GM06990 (cell line): ENCODE data around the gene CYTH2.
A peak's percentile ranks its signal among the peaks of the same experiment; 100 is the strongest.

Source experiments
- DNase-seq: peaks from one replicate; pipeline ENCODE4 v3.0.0-alpha.2; 2011; ENCODE audit not compliant: insufficient read length; ENCODE audit errors: extremely low read depth
- H3K27me3 ChIP-seq: replicated peaks from 2 replicates; pipeline ENCODE4 v1.6.0; 2011; ENCODE audit warnings: low read length; ENCODE audit not compliant: control insufficient read depth, insufficient read depth
- H3K36me3 ChIP-seq: 2 replicates; pipeline ENCODE4 v1.5.1; 2011; ENCODE audit warnings: low read length; ENCODE audit not compliant: control insufficient read depth, insufficient read depth
- H3K4me3 ChIP-seq: replicated peaks from 2 replicates; pipeline ENCODE4 v1.5.1; 2011; ENCODE audit warnings: low read depth, mild to moderate bottlenecking, control low read depth, low read length
- TF ChIP-seq, protein P1 (sequence below): IDR thresholded peaks from 2 replicates; pipeline ENCODE4 v1.5.1; 2011; ENCODE audit warnings: low read length, control low read depth, mild to moderate bottlenecking, inconsistent platforms; ENCODE audit not compliant: insufficient read depth, poor library complexity, severe bottlenecking

The CYTH2 gene

DNA sequence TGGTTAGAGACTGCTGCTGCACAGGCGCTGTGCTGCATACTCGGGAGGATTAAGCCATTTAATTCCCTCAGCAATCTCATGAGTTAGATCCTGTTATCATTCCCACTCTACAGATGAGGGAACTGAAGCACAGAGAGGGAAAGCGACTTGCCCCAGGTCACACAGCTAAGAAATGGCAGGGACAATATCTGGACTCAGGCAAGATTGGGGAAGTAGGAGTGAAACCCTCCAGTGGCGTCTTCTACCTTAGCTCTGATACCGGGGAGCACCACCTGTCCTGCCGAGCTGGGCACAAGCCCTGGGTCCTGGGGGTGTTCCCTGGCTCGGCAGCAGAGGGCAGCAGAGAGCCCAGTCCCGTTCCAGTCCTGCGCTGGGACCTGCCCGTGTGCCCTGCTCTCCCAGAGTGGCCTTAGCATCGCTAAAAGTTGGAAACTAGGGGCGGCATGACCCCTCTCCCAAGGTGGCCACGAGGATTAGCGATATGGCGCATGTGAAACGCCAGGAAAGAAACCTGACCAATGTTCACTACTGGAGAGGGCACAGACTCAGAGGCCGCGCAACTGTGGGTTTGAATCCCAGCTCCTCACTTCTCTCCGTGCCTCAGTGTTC lies 20.5 kb downstream of the CYTH2 start:
- Histone ChIP-seq H3K36me3 (no peaks in the 10 kb centered on the region), H3K27me3 (no peaks in the 10 kb centered on the region; the same call in 1 of the 2 replicates), H3K4me3 (no peak overlapping the region)
- TF ChIP-seq, protein P1, sequence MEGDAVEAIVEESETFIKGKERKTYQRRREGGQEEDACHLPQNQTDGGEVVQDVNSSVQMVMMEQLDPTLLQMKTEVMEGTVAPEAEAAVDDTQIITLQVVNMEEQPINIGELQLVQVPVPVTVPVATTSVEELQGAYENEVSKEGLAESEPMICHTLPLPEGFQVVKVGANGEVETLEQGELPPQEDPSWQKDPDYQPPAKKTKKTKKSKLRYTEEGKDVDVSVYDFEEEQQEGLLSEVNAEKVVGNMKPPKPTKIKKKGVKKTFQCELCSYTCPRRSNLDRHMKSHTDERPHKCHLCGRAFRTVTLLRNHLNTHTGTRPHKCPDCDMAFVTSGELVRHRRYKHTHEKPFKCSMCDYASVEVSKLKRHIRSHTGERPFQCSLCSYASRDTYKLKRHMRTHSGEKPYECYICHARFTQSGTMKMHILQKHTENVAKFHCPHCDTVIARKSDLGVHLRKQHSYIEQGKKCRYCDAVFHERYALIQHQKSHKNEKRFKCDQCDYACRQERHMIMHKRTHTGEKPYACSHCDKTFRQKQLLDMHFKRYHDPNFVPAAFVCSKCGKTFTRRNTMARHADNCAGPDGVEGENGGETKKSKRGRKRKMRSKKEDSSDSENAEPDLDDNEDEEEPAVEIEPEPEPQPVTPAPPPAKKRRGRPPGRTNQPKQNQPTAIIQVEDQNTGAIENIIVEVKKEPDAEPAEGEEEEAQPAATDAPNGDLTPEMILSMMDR = peak; percentile 98
- DNase-seq = peak; percentile 85

DNA sequence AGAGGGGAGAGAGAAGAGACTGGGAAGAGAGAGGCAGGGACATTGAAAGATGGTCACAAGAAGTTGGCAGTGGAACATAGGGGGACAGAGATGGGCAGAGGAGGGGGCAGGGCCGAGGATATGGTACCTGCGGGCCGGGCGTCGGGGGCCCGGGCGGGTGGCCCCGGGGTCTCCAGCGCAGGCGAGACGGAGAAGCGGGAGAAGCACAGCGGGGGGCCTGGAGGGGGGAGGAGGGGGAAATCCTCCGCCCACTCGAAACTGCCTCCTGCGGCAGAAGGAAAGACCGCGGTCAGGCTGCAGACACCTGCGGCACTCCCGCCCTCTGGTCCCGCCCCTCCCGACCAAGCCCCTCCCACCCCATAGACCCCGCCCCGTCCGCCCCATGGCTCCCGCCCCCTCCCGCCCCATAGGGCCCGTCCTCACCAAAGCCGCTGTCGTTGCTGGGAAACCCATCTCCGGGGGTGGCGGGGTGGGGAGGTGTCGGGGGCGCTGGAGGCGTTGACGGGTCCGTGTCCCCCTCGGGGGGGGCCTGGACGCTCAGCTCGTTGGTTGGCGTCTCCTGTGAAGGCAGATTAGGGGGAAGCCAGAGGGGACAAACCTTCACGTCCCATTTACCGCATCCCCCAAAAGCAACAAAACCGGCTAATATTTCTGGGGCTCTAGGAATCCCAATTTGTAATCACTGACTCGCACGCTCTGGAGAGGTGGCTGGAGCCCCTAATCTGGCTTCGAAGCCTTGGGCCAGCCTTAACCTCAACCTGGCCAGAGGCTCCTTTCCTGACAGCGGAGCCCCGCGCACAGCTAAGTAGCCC lies 22.0 kb downstream of the CYTH2 start:
- Histone ChIP-seq H3K36me3 (no peaks in the 10 kb centered on the region), H3K4me3 (no peak overlapping the region), H3K27me3 (no peaks in the 10 kb centered on the region; the same call in 1 of the 2 replicates)
- TF ChIP-seq, protein P1 = no peak
- DNase-seq = peak; percentile 72

DNA sequence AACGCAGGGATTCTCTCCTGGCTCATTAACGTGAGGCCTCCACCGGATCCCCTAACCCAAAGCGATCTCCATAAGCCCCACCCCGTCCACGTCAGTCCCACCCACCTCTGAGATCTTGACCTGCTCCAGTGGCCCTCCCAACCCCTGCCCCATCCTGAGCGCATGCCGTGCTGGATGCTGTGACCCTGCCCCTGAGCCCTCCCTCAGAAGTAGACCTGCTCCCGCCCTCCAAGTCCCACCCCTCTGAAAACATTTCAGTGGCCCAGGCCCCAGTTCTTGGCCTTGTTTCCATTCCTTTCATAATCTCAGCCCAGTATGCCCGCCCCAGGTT lies 22.6 kb downstream of the CYTH2 start:
- Histone ChIP-seq H3K27me3 (no peaks in the 10 kb centered on the region; the same call in 1 of the 2 replicates), H3K36me3 (no peaks in the 10 kb centered on the region), H3K4me3 (no peak overlapping the region)
- no peak for DNase-seq
- TF ChIP-seq, protein P1 = no peak

DNA sequence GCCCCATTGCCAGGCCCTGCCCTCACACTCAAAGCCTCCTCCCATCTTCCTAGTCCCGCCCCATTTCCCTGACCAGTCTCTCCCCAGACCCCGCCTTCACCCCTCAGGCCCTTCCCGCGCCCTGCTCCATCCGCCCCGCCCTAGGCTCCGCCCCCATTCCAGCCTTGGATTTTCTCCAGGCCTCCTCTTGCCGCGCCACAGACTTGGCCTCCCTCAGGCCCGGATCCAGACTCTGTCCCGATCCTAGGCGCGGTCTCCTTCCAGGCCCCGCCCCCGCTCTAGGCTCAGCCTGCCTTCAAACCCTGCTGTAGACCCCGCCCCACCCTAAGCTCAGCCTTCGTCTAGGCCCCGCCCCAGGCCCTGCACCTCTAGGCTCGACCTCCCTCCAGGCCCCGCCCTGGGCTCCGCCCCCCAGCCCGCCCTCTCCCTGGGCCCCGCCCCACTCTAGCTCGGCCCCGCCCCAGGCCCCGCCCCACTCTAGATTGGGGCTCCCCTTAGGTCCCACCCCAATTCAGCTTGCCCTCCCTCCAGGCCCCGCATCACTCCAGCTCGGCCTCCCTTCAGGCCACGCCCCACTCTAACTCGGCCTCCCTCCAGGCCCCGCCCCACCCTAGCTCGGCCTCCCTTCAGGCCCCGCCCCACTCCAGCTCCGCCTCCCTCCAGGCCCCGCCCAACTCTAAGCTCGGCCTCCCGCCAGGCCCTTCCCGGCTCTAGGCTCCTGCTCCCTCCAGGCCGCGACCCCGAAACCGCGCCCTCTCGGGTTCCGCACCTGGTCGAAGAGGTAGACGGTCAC lies 24.0 kb downstream of the CYTH2 start:
- H3K36me3 ChIP-seq = no peaks in the 10 kb centered on the region

DNA sequence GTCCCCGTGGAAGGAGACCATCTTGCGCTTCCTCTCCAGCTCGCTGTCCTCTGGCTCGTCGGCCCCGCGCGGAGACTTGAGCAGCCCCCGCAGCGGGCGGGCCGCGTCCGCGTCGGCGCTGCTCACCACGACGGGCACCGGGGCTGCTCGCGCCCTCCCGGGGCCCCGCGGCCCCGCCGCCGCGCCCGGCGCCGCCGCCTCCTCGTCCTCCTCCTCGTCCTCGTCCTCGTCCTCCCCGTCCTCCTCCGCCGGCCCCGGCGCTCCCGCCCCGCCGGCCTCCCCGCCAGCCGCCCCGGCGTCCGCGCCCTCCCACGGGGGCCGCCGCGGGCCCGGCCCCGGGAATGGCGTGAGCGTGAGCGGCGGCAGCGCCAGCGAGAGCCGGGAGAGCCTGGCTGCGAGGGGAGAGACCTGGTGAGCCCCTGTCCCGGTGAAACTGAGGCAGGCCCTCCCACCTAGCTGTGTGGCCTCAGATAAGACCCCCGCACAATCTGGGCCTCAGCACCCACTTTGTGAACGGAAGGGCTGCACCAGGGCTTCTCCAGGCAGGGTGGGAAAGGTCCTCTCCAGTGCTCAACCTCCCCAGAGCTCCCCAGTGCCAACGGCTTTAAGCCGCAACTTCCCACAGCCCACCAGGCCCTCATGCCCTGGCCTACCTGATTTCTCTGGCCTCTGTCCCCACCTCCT lies 24.7 kb downstream of the CYTH2 start:
- DNase-seq = no peak
- Histone ChIP-seq H3K27me3 (no peaks in the 10 kb centered on the region; the same call in 1 of the 2 replicates), H3K36me3 (no peaks in the 10 kb centered on the region), H3K4me3 (peak overlapping the region; percentile 53)
- TF ChIP-seq, protein P1 = no peak

More for the DNA sequence above, 24.0 kb downstream of the CYTH2 start:
- peak overlapping the region; percentile 53 for H3K4me3 ChIP-seq
- TF ChIP-seq, protein P1 = no peak
- H3K27me3 ChIP-seq = no peaks in the 10 kb centered on the region; the same call in 1 of the 2 replicates
- DNase-seq = peak; percentile 87
